ENCODE measurements around the gene SLC23A3.

The SLC23A3 gene

GRCh38 chr2:219175928-219176817 lies 6.3 kb upstream of the SLC23A3 start:
- DNase-seq = peak; percentile 74

DNA sequence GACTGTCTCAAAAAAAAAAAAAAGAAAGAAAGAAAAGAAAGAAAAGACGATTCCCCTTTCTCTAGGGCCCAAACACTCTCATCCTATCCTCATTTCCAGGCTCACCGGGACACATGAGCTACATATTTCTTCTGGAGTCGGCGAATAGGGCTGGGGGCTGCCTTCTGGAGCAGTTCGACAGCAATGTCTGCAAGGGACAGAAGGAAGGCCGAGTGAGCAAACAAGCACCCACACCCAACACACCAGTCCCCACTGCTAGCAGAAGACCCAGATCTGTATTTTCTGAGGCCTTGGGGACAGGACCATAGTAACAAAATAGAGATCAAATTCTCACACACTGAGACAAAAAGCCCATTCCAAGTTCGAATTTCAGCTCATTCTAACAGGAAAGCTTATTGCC lies 5.7 kb upstream of the SLC23A3 start:
- DNase-seq = no peak

DNA sequence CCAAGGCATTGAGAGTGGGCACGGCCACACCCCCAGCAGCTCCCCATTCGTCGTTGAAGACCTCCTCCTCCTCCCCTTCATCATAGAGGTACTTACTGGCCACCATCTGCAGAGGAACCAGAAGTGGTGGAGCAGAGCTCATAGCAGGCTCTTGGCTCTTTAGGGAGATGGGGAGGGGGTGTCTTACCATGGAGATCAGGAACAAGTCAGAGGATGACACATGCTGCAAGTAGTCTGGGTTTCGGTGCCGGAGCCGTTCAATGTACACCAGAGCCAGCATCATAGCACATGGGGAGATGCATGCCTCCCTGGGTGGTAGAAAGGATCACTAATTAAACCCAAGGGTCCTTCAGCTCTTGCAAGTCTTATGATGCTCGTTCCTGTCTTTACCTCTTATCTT lies 5.0 kb upstream of the SLC23A3 start:
- DNase-seq = no peak

DNA sequence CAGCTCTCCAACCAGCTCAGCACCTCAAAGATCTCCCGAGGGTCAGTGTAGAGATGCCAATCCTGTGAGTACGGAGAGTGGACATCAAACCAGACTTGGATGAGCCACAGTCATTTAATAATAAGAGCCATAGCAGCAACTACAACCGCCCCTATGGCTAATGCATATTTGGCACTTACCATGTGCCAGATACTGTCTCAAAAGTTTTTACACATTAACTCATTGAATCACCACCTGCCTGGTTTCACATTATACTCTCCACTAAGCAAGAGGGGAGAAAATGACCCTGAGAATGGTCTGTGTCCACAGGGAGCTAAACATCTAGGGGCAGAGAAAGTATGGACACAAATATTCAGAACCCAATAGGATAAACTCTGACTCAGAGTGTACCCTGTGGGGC lies 4.3 kb upstream of the SLC23A3 start:
- DNase-seq = no peak

DNA sequence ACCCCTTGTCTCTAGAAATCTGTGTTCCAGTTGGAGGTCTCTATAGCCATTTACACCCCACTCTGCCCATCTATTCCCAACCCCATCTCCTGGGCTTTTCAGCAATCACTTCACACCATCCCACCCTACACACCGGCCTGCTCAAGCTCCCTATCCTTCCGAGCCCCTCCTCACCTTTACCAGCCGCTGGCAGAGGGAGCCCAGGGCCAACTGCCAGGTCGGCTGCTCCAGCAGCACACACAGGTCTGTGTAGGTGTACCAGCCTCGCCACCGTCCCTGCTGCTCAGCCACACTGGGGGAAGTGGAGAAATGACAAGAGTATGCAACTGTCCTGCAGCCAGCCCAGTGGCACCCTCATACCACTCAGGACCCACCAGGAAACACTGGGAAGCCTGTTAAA lies 3.3 kb upstream of the SLC23A3 start:
- no peak for DNase-seq

- no peak for DNase-seq
Measured at GRCh38 chr2:219172231-219173154, 2.7 kb upstream of the SLC23A3 start.

- DNase-seq = no peak
Measured at GRCh38 chr2:219171231-219171651, 1.4 kb upstream of the SLC23A3 start.

DNA sequence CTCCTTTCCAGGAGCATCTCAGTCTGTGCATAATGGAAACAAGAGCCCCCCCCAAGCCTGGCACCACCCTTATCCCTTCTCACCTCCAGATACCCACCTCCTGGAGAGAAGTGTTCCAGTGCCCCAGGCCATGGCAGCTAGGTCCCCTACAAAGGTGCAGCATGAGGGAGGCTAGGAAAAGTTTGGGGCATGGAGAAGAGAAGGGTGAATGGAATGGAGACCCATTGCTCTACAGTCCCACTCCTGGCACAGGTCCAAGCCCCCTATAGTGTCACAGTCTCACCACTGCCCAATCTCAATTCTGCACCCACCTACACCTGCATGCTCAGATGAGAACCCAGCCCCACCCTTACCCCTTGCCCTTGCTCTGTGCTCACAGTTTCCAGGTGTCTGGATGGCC lies 897 bp downstream of the SLC23A3 start:
- DNase-seq = no peak

DNA sequence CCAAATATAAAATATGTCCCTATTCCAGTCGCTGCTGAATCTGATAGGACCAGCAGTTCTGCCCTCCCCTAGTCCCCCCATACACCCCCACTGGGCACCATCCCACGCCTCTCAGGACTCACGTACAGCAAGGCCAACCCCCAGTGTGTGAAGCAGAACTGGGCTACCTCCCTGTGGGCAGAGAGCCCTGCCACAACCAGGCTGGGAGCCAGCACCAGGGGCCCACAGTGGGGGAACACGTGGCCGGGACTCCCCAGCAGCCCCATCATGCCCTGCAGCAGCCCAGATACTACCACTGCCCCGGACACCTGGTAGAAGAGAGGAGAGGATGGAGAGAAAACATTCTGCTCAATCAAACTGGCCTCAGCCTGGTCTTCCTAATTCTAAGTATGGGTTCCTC lies 1.3 kb downstream of the SLC23A3 start:
- no peak for DNase-seq

GRCh38 chr2:219167997-219168396 lies 1.8 kb downstream of the SLC23A3 start:
- no peak for DNase-seq

- no peak for DNase-seq
Measured at GRCh38 chr2:219165058-219165911, 4.5 kb downstream of the SLC23A3 start.

- no peak for DNase-seq
Measured at GRCh38 chr2:219163156-219163555, 6.7 kb downstream of the SLC23A3 start.

DNA sequence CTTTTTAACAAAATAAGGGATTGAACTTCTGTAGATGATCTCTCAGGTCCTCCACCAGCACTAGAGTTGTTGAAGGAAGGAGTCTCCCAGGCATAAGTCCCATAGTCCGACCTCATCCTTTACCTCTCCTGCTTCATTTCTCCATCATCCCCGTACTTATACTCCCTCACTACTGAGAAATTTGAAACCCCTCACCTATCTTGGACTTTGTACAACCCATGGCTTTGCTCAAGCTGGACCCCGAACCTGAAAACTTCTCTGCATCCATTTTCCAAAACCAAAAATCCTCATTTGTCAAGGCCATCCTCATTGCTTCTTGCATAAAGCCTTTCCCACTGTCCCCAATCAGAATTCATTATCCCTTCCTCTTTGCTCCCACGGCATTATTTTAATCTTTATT lies 8.7 kb downstream of the SLC23A3 start:
- DNase-seq = no peak

DNA sequence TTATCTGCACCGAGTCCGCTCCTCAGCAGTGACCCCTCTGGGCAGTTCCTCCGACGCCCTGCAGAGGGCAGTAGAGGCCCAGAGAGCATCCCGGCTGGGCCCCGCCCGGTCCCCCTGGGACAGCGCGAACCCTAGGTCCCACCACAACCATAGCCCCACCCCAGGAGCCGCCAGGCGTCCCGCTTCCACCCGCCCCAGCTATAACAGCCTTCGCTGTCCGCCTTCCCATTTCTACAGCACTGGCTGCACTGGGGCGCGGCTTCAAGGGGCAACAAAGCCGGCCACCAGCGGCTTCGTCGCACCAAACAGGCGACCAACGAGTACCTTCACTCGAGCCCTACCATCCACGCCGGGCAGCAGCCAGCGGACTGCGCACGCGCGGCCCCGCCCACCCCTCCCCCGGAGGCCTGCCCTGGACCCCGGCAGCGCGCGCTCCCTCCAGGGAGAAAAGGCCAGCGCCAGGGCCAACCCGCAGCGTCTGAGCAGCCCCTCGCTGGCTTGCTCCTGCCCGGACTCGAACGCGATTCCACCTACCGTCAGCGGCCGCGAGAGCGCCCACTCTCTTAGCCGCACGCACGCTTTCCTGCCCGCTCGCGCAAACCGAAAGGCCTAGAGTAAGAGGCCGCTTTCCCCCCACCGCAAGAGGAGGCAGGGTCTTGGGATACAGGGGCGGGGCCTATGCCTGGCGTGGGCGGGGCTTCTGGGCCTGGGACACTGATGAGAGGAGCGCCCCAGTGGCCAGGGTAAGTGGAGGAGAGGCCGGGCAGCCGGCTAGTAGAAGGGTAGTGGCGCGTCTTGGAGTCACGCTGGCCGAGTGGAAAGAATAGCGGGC lies 9.4 kb downstream of the SLC23A3 start, which contains the start of gene NHEJ1:
NHEJ1 (minus strand) TSS at position 630 of the 832 bp plus-strand sequence. CDS start 2,453 bp downstream, outside the sequence.
- DNase-seq = peak; percentile 99

- DNase-seq = no peak
Measured at GRCh38 chr2:219159771-219160185, 10.1 kb downstream of the SLC23A3 start.

- no peak for DNase-seq
Measured at GRCh38 chr2:219158586-219158985, 11.2 kb downstream of the SLC23A3 start.

DNA sequence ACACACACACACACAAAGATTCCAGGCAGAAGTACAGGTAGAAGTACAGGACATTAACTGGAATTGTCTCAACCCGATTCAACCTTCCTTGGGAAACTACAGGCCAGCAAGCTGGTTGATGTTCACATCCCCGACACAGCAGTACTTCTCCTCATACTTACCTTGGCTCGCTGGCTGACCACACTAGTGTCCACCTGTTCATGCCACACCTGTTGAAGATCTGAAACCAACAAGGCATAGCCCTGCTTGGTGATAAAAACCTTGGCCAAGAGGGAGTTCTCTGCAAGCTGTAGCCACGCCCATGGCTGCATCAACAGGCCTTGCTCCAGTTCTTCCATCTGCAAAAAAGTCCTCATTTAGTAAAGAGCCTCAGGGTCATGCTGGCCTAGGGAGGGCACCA lies 11.8 kb downstream of the SLC23A3 start:
- no peak for DNase-seq

DNA sequence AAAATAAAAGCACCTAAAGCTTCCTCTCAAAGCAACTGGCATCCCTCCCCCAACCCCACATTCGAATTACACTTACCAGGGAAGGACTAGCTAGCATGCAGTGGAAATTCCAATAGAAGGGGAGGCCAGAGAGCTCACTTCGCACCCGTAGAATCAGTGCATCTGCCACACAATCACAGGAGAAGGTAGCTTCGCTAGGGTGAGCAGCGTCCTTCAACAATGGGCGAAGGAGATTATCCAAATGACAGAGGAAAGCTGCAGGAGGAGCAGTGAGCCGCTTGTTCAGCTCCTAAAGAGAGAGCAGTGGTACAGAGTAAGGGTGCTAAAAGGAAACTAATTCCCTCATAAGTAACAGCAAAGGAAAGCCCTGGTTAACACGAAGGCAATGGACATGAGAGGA lies 12.4 kb downstream of the SLC23A3 start:
- no peak for DNase-seq

DNA sequence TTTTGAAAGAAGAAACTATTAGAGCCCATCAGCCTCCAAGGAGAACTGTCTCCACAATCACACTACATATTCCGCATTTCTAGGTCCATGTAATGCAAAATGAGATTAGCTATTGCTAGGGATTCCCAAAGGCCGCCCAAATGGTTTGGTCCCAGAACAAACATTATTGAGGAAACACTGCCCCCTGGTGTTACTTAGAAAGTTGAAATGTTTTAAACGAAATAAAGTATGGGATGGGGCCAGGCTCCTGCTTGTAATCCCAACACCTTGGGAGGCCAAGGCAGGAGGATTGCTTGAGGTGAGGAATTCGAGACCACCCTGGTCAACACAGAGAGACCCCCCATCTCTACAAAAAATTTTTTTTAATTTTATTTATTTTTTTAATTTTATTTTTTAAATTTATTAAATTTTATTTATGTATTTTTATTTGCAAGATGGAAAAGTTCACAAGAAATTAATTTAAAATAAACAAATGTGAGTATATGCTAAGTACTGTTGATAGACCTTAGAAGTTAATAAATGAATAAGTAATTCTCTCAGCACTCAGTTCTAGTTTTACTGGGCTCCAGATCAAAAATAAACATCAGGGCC lies 14.7 kb downstream of the SLC23A3 start:
- DNase-seq = no peak

- no peak for DNase-seq
Measured at GRCh38 chr2:219149667-219150066, 20.2 kb downstream of the SLC23A3 start.

DNA sequence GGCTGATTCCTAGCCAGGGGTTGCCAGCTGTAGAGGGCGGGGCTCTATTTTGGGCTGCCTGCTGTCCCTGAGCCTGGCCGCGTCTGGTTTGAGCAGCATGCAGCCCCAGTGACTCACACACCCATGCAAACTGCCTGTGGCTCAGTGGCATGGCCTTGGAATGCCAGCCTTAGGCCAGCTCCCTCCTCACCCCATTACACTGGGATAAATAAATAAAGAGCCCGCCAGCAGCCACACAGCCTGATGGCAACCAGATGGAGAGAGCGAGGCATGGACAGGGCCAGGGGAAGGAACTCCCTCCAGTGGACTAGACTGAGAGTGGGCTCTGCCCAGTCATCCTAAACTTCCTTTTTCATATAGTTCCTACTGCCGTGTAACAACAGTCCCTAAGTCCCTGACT lies 27.5 kb downstream of the SLC23A3 start:
- DNase-seq = no peak
